GM12873 (cell line): ENCODE data around the gene NSMF.

Experiments
- CTCF ChIP-seq: IDR thresholded peaks from 2 replicates; pipeline ENCODE4 v1.5.1; 2012; ENCODE audit warnings: low read depth, mild to moderate bottlenecking, moderate library complexity, low read length, control low read depth; ENCODE audit not compliant: insufficient read depth; ENCODE audit errors: missing control alignments

Gene NSMF

GRCh38 chr9:137415451-137415850, 43.7 kb downstream of the NSMF start:
- TF ChIP-seq CTCF, result no peak

- no peak for TF ChIP-seq CTCF
These were observed 46.7 kb downstream of the NSMF start for GRCh38 chr9:137412431-137412830.

GRCh38 chr9:137411645-137412380, 47.3 kb downstream of the NSMF start:
- TF ChIP-seq CTCF, result no peak

GRCh38 chr9:137411260-137411644, 47.9 kb downstream of the NSMF start:
- no peak for TF ChIP-seq CTCF

- TF ChIP-seq CTCF, result no peak
These were observed 48.3 kb downstream of the NSMF start for GRCh38 chr9:137410891-137411249.

- no peak for TF ChIP-seq CTCF
These were observed 49.6 kb downstream of the NSMF start for GRCh38 chr9:137409515-137409914.

GRCh38 chr9:137408651-137409405, 50.3 kb downstream of the NSMF start:
- TF ChIP-seq CTCF, result no peak
